AG04450 (cell line): ENCODE data around the gene HTR3D. TPM values are rescaled to one million over a fixed set of nuclear protein-coding genes. Genes with fewer than 3 reads are reported as not detected.

Experiments
- CTCF ChIA-PET: fragments of 300-600, 350-600 bp; formaldehyde crosslinking; extraction: SDS; loops from one replicate; lab custom pipeline; 2022; ENCODE audit warnings: antibody characterized with exemption, inconsistent platforms; lab: Charles Lee
- POLR2A ChIA-PET: fragments of 350-600 bp; formaldehyde crosslinking; extraction: SDS; loops from one replicate; lab custom pipeline; 2021; ENCODE audit warnings: antibody characterized with exemption, inconsistent platforms; lab: Yijun Ruan, JAX
- DNase-seq: peaks from one replicate; pipeline ENCODE4 v3.0.0-alpha.2; 2011; ENCODE audit warnings: low read depth, low spot score
- H3K27ac ChIP-seq: one replicate; pipeline ENCODE4 v1.5.1; 2012; ENCODE audit warnings: low read depth, low read length, control low read depth
- H3K27me3 ChIP-seq: one replicate; pipeline ENCODE4 v1.6.0; 2012; ENCODE audit warnings: low read length; ENCODE audit not compliant: control insufficient read depth, insufficient read depth
- H3K4me3 ChIP-seq: 2 replicates; pipeline ENCODE4 v1.5.1; 2011; ENCODE audit warnings: mild to moderate bottlenecking, low read depth, low read length, control low read depth
- H3K9me3 ChIP-seq: 2 replicates; pipeline ENCODE4 v1.5.1; 2012; ENCODE audit warnings: low read length; ENCODE audit not compliant: control insufficient read depth, insufficient read depth
- polyA plus RNA-seq: library from polyadenylated mRNA; depleted of rRNA; stranded (reverse); fragments of >200 nt; gene quantifications from 2 replicates; pipeline ENCODE4 v1.2.3, GENCODE V29; 2011
- TF ChIP-seq, protein P1 (sequence below): IDR thresholded peaks from 2 replicates; pipeline ENCODE4 v1.5.1; 2011; ENCODE audit warnings: low read depth, low read length, control low read depth, inconsistent platforms

HTR3D gene
- polyA plus RNA-seq, 1 experiment, result not detected

DNA sequence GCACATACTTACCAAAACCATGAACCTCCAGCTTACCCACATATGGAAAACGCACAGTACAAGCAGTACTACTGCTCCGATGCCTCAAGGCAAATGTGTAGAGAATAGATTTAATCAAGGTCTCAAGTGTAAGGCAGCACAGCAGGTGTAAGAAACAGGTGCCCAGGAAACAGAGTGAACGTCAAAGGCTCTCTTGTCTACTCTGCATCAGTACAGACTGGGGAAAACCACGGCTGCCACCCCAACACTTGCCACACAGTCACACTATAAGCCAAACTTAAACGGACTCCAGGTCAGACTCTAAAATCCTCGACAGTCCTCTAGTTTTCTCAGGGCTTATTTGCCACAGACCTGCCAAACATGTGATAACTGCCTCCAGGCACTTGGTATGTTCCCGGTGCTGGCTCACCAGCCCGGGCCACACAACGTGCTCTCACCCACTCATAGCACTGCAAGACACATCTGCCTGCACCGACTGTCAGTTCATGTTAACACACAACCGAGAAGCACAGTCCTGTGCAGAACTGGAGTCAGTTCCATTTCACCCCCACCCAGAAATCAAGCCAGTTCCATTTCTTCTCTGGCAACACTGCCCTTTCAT lies 44.4 kb upstream of the HTR3D start:
- ChIA-PET CTCF (interaction anchor here (1.5 to 1.7 kb wide), 2 partner anchors 28 to 263 kb away, joined by 3 to 6 read pairs; partner anchors contain the start of gene EEF1AKMT4), POLR2A (interaction anchor here (2.1 kb wide), 1 partner anchor 12 kb away, joined by 6 read pairs; no protein-coding TSS in a partner anchor)
- no peak overlapping the region for H3K27ac ChIP-seq

DNA sequence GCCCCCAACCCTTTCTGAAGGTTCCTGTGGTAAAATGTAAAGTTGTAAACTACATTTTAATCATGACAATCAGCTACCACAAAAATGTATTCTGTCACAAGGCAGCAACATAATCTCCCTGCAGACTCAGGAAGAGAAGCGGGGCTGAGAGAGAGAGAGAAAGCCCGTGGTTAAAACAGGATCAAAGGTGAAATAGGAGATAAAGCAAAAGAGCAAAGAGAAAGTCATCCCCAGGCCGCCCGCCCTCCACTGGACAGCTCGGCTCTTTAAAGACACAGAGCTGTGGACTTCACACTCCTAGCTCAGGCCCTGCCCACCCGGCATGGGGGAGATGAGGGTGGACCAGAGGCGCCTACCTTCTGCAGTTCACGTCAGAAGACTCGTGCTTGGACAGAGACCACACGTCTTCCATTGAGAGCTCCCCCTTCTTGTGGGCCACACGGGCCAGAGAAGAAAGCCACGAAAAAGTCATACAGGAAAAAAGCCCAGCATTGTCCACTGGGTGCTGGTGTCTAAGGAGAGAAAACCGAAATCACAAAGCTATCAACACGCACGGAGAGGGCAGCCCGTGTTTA lies 43.2 kb upstream of the HTR3D start:
- no peak overlapping the region for H3K4me3 ChIP-seq
- CTCF ChIA-PET, result interaction anchor here (1.0 to 1.7 kb wide), 6 partner anchors 10 to 262 kb away, joined by 3 to 9 read pairs (median 4); partner anchors contain the start of genes ABCC5 and EEF1AKMT4
- H3K27ac ChIP-seq, result peak overlapping the region; percentile 47
- H3K9me3 ChIP-seq, result no peaks in the 10 kb centered on the region
- H3K27me3 ChIP-seq, result no peaks in the 10 kb centered on the region
- peak; percentile 61 for DNase-seq
- POLR2A ChIA-PET, result interaction anchor here (0.8 to 2.1 kb wide), 5 partner anchors 10 to 30 kb away, joined by 3 to 6 read pairs (median 3); partner anchors contain the start of gene ABCC5
- TF ChIP-seq, protein P1, sequence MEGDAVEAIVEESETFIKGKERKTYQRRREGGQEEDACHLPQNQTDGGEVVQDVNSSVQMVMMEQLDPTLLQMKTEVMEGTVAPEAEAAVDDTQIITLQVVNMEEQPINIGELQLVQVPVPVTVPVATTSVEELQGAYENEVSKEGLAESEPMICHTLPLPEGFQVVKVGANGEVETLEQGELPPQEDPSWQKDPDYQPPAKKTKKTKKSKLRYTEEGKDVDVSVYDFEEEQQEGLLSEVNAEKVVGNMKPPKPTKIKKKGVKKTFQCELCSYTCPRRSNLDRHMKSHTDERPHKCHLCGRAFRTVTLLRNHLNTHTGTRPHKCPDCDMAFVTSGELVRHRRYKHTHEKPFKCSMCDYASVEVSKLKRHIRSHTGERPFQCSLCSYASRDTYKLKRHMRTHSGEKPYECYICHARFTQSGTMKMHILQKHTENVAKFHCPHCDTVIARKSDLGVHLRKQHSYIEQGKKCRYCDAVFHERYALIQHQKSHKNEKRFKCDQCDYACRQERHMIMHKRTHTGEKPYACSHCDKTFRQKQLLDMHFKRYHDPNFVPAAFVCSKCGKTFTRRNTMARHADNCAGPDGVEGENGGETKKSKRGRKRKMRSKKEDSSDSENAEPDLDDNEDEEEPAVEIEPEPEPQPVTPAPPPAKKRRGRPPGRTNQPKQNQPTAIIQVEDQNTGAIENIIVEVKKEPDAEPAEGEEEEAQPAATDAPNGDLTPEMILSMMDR, result no peak

More for the DNA sequence above, 44.4 kb upstream of the HTR3D start:
- no peak for DNase-seq
- H3K4me3 ChIP-seq, result no peak overlapping the region
- no peaks in the 10 kb centered on the region for H3K27me3 ChIP-seq
- TF ChIP-seq, protein P1, result no peak
- H3K9me3 ChIP-seq, result no peaks in the 10 kb centered on the region

DNA sequence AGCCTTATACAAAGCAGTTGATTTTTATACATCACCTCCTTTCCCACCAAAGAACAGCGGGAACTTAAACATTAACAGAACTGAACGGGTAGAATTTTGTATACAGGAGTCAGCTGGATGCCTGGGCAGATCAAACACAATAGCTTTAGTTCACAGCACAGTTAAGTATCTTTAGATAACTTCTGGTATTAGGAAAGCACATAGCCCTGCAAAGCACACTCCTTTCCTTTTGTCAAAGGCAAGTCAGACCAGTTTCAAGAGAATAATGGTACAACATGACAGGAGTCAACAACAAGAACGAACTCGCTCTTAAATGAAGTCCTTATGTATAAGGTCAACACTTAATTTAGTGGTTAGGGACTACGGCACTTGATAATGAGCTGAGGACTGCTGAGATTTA lies 40.1 kb upstream of the HTR3D start:
- Histone ChIP-seq H3K9me3 (no peaks in the 10 kb centered on the region), H3K27ac (no peak overlapping the region), H3K4me3 (no peak overlapping the region), H3K27me3 (no peaks in the 10 kb centered on the region)
- CTCF ChIA-PET, result interaction anchor here (0.6 to 0.9 kb wide), 2 partner anchors 7 to 96 kb away, joined by 3 to 6 read pairs; no protein-coding TSS in a partner anchor
- DNase-seq, result no peak
- TF ChIP-seq, protein P1, result no peak
- POLR2A ChIA-PET, result no interaction called here

DNA sequence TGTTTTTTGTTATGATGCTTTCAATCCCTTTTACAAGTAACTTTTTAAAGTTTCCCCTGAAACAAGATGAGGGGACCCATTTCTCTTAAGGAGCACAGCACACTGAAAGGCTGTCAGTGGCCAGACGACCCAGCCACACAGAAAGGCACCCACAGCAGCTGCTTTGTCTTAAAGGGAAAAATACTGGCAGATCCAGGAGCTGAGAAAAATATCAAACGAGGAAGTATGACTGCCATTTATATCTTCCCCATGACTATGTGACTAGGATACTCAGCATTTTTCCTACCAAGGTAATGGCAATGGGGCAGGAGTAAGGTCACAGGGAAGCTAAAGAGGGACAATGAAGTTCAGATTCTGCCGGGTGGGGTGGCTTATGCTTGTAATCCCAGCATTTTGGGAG lies 29.8 kb upstream of the HTR3D start:
- CTCF ChIA-PET, result interaction anchor here (0.6 to 1.7 kb wide), 2 partner anchors 16 to 210 kb away, joined by 4 read pairs; partner anchors contain the start of gene ABCC5
- Histone ChIP-seq H3K27me3 (no peaks in the 10 kb centered on the region), H3K27ac (no peak overlapping the region), H3K9me3 (no peaks in the 10 kb centered on the region), H3K4me3 (no peak overlapping the region)
- TF ChIP-seq, protein P1, result no peak
- DNase-seq, result no peak
- POLR2A ChIA-PET, result no interaction called here

DNA sequence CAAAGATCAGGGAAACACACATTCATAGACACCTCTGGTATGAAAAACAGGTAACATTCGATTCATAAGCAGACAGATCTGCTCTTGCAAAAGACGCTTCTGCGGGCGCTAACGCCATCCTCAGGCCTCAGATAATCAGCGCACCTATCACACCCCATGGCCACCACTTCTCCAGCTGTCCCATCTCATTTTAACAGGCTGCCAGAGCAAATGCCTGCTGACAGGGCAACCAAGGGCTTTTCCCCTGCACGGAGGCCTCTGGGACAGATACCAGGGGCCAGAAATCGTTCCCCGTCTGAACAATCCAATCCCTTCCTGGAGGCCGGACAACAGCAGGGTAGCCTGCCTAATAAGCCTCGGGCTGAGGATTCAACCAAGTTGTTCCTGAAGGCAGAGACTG lies 29.1 kb upstream of the HTR3D start:
- ChIA-PET CTCF (no interaction called here), POLR2A (no interaction called here)
- no peaks in the 10 kb centered on the region for H3K9me3 ChIP-seq

More for the DNA sequence above, 29.1 kb upstream of the HTR3D start:
- H3K4me3 ChIP-seq, result no peak overlapping the region
- H3K27ac ChIP-seq, result no peak overlapping the region
- H3K27me3 ChIP-seq, result no peaks in the 10 kb centered on the region
- DNase-seq, result no peak
- TF ChIP-seq, protein P1, result no peak
